CMK (cell line): Measurements from ENCODE around the gene SLC2A4.

ENCODE experiments used
- DNase-seq: peaks from one replicate; pipeline ENCODE4 v3.0.0-alpha.2; 2010; ENCODE audit warnings: low read depth

Gene SLC2A4

DNA sequence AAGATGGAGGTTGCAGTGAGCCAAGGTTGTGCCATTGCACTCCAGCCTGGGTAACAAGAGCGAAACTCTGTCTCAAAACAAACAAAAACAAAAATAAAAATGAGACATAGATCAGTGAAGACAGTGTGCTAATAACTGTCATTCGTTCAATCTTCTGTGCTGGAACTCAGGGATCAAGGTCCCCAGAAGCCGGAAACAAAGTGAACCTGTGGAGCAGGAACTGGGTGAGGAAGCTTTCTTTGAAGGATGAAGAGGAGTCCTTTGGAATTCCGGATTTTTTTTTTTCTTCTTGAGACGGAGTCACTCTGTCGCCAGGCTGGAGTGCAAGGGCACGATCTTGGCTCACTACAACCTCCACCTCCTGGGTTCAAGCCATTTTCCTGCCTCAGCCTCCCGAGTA is 2.1 kb upstream of the SLC2A4 start:
- DNase-seq = no peak

DNA sequence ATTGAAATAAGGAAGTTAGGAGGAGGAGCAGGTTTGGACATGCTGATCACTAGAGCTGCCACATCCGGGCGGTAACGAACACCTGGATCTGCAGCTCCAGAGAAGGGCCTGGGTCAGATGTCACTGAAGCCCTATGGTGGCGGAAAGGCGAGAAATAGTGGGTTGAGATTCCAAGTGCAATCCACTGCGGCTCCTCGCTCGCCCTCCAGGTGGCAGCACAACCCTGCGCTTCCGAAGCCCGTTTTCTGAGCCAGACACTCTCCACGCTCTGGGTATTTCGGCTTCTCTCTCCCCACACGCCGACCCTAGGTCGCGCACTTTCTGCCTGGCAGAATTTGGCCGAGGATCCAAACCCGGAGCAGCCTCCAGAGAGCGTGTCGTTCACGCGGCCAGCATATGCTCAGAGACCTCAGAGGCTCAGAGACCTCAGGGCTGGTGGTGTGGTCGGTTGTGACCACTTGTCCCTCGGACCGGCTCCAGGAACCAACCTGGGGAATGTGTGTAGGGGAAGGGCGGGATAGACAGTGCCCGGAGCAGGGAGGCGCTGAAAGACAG is 922 bp upstream of the SLC2A4 start:
- no peak for DNase-seq

DNA sequence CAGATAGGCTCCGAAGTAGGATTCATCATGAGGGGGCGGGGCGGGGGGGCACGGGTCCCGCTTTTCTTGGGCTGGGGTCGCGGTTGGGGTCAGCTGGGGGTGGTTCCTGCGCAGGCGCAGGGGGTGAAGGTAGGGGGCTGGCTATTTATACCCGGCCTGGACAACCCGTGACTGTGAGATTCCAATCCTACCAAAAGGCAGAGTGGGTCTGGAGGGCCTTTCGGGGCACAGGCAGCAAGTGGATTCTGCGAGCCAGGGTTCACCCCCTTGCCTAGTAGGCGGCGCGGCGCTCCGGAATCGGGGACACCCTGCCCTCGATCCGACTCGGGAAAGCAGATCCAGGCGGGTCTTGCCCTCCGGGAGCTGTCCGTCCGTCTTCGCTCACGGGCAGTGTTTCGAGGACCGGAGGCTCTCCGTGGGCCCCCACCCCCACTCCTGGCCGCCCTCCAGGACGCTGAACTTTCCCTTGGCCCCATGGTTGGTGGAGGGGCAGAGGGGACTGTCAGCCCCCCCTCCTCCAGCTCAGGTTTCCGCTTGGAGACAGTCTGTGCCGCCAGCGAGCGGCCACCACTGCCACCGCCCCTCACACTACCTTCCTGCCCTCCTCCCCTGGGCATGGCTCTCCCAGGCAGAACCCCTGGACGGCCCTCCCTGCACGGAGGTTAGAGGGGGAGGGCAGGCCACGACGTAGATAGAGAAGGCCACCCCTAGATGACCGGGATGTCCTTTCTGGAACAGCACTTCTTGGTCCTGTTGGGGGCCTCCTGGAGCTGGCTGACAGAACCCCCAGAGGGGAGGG is 634 bp downstream of the SLC2A4 start:
- no peak for DNase-seq

DNA sequence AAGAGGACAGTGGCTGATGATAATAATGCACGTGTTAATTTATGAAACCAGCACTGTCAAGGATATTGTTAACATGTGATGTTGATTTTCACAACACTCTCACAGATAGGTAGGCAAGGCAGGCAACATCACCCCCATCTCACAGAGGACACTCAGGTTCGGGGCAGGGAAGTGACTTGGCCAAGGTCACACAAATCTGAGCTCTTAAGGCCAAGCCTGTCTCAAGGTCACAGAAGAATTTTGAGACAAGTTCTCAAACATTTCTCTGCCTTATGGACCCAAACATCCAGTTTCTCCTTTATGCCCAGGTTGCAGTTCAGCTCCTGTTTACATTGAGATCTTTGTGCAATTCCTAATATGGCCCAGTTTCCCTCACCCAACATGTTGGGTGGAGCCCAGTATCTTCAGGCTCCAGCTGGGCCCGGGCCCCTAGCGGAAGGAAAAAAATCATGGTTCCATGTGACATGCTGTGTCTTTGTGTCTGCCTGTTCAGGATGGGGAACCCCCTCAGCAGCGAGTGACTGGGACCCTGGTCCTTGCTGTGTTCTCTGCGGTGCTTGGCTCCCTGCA is 1.3 kb downstream of the SLC2A4 start:
- DNase-seq = no peak

DNA sequence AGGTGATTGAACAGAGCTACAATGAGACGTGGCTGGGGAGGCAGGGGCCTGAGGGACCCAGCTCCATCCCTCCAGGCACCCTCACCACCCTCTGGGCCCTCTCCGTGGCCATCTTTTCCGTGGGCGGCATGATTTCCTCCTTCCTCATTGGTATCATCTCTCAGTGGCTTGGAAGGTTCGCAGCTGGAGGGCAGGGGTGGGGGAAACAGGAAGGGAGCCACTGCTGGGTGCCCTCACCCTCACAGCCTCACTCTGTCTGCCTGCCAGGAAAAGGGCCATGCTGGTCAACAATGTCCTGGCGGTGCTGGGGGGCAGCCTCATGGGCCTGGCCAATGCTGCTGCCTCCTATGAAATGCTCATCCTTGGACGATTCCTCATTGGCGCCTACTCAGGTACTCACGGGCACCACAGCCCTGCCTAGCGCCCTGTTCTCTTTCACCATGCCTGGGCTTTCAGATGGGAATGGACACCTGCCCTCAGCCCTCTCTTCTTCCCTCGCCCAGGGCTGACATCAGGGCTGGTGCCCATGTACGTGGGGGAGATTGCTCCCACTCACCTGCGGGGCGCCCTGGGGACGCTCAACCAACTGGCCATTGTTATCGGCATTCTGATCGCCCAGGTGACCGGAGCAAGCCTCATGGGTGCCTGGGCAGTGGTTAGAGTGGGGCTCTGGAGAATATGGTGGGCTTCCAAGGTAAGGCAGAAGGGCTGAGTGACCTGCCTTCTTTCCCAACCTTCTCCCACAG is 2.1 kb downstream of the SLC2A4 start:
- no peak for DNase-seq

DNA sequence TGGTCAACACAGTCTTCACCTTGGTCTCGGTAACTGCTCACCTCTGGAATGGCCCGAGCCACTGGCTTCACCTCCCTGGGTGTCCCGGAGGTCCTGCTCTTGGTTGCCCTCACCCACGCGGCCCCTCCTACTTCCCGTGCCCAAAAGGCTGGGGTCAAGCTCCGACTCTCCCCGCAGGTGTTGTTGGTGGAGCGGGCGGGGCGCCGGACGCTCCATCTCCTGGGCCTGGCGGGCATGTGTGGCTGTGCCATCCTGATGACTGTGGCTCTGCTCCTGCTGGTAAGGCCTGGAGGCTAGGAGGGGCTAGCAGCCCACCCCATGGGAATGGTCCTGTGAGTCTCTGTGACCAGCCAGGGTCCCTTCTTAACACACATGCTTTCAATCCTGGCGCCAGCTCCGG is 3.4 kb downstream of the SLC2A4 start:
- DNase-seq = no peak

DNA sequence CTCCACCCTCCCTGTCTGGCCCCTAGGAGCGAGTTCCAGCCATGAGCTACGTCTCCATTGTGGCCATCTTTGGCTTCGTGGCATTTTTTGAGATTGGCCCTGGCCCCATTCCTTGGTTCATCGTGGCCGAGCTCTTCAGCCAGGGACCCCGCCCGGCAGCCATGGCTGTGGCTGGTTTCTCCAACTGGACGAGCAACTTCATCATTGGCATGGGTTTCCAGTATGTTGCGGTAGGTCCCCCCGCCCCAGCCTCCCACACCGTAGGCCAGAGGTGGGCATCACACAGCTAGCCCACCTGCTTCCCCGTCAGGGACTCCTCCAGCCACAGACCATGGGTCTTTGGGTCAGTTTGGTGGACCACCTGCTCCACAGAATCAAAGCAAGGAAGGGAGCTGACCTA is 4.2 kb downstream of the SLC2A4 start:
- DNase-seq = no peak

DNA sequence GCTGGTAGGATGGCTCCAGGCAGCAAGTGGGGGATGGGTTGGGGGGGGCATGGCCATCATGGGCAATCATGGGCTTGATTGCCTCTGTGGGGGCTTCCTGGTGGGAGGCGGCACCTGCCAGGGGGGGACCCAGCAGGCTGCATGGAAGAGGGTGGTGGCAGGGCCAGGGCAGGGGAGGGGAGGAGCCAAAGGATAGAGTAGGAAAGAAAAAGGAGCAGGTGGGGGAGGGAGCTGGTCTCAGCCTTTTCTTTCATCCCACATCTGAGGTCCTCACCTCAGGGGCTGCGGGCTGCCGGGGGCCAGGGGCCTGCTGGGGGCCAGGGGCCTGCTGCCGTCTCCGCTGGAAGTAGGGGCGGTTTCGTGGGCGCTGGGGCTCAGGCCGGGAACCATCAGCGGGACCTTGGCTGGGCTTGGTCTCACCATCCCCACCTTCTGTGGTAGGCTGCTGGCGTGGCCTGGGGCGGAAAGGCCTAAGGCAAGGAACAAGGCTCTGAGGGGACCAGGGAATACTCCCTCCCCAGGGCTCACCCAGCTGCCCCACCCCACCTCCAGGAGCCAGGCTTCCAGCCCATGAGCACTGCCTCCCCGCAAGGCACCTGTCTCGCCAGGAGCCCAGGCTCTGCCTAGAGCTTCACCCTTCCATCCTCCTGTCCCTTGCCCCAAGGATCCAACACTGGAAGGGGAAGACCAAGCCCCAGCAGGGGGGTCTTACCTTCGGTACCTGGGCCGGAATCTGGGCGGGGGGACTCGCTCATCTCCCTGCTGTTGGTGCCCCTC is 7.9 kb downstream of the SLC2A4 start:
- no peak for DNase-seq

DNA sequence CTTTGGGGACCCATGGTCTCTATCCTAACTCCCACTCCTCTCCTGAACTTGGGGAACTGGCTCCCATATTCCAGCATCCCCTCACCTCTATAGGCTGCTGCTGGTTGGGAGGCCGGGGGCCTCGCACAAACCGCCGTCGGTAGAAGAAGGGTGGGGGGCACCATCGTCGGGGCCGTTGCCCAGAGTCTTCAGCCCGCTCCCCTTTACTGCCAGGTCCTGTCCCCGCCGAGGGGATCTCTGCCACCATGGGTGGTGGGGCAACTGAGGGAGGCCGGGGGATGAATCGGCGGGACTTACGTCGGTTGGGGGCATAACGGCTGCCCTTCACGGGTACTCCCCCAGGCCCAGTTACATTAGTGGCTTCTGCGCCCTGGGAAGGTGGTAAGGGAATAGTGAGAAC is 8.6 kb downstream of the SLC2A4 start:
- DNase-seq = no peak

DNA sequence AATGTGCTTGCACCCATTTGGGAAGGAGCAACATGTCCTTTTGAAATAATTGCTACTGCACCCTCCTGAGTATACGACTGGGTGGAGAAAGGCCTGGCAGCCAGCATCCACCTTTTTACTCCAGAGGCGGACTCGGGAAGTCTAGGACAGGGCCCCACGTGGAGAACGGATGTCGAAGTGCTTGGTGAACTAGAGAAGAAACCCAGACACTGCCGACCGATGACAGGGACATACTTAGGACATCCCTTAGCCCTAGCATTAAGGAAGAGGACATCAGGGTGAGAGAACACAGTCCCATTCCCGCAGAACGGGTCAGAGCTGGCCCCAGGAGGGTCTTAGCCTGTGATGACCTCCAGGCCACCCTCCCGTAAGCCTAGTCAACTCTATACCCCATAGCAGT is 9.2 kb downstream of the SLC2A4 start:
- DNase-seq = no peak

DNA sequence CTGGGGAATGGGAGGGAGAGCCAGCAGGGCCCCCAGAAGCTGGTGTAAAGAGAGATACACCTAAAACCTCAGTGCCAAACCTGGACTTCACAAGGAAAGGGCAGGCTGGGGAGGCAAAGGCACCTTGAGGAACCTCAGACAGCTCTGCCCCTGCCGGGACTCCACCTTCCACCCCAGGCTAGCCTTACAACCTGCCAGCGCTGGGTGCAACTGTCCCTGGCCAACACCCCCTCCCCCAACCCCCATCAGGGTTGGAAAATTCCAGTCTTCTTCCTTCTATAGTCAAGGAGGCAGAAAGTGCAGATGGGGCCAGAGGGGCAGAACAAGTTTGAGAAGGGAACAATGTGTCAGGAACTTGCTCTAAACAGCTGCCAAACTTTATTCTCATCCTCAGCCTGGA is 10.7 kb downstream of the SLC2A4 start:
- DNase-seq = no peak

DNA sequence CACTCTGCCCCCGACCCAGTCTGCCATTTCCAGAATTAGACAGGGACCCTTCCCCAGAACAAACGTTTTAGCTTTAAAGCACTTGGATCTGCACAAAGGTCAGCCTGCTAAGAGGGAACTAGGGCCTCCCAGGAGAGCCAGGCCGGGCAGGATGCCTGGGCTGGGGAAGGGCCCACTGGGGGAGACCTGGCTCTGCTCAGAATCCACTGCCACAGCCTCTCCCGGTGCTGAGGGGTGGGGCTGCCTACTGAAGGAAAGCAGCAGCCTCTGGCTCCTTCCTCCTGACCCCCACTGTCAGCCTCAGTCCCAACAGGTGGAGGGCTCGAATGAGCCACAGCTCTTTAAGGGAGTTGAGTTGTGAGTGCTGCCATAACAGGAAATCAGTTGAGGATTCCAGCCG is 11.2 kb downstream of the SLC2A4 start:
- DNase-seq = no peak

DNA sequence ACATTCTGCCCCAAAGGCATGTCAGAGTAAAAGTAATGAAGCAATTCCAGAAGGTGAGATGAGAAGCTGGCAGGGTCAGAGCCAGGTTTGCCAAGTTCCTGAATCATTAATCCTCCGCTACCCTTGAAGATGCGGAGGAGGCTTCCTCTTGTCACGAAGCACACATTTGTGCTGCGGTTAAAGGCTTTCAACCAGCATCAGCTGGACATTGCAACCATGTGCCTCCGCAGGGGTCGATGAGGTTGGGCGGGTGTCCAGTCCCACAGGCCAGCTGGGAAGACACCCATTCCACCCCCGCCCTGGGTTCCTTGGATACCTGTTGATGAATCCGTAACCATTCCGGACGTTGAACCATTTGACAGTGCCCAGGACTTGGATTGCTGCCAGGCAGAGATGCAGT is 11.6 kb downstream of the SLC2A4 start:
- no peak for DNase-seq

DNA sequence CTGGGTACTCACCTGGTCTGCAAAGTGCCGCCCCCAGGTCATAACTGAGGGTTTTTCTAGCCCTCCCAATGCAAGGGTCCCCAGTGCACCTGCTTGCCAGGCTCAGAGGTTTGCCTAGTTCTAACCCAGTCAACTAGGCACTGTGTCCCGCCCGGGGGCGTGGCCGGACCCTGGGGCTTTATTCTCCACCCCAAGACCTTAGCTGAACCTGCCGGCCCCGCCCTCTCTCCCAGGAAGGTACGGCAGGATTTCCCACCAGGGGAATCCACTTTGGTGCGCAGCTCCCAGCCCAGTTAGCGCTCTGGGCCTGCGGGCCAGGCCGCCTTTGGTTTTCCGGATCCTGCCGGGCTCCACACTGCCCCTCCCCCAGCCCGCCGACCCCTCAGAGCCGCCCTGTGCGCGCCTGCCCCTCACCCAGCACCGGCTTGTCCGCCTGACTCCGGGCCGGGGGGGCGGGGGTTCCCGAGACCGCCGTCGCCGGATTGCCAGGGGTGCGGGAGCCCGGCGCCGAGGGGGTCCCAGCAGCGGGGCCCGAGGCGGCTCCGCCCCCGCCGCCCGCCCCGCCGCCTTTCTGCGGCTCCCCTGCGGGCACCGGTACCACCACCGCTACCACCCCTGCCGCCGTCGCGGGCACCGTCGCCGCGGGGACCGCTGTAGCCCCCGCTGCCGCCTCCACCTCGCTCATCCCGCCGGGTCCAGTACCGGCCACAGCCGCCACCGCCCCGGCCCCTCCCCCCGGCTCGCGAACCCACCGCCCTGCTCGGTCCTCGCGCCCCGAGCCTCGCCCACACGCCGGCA is 12.5 kb downstream of the SLC2A4 start:
- DNase-seq = no peak

DNA sequence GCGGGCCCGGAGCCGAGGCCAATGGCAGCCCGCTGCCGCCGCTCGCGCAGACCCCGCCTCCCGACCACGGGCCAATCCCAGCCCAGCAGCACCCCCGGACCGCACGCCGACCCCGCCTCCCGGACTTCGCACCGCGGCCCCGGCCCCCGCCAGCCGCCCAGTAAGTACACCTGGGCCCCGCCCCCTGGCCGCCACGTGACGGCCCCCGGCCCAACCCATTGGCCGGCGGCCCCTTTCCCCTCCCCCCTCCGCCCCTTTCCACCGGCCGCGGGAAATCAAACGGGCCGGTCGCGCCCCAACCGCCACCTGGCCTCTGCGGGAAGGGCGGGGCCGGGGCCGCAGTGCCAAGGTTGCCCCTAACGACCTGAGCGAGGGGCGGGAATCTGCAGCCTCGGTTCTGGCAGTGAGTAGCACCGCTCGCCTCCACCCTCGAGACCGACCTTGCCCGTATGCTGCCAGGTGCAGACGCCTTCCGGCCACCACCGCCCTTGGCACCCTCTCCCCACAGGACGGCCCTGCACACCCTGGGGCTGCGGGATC is 13.2 kb downstream of the SLC2A4 start, which contains the start of gene YBX2:
Gene YBX2, minus strand, starts transcription at position 26 of the 540 bp plus-strand sequence. CDS start 139 bp downstream, outside the sequence.
- DNase-seq = no peak

DNA sequence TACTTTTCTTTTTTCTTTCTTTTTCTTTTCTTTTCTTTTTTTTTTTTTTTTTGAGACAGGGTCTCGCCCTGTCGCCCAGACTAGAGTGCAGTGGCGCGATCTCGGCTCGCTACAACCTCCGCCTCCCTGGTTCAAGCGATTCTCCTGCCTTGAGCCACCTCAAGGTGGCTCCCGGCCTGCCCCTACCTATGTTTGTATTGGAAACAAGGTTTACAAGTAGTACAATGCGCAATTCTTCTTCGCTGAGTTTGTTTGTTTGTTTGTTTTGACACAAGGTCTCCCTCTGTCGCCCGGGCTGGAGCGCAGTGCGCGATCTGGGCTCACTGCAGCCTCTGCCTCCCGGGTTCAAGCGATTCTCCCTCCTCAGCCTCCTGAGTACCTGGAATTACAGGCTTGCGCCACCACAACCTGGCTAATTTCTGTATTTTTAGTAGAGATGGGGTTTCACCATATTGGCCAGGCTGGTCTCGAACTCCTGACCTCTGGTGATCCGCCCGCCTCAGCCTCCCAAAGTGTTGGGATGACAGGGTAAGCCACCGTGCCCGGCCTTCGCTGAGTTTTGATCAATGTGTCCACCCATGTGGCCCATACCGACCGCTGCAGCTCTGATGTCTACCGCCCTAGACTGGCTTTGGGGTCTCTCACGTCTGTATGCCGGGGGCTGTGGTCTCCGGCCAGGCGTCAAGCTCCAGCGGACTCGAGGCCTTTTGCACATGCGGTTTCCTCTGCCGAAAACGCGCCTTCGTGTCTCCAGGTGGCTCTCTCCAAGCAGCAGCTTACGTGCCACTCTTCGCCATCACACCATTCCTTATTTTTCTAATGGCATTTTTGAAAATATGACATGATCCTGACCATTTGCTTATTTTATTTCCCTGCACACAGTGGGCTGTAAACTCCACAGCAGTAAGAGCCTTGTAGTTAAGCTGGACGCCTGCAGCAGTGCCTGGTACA is 14.0 kb downstream of the SLC2A4 start:
- DNase-seq = no peak

DNA sequence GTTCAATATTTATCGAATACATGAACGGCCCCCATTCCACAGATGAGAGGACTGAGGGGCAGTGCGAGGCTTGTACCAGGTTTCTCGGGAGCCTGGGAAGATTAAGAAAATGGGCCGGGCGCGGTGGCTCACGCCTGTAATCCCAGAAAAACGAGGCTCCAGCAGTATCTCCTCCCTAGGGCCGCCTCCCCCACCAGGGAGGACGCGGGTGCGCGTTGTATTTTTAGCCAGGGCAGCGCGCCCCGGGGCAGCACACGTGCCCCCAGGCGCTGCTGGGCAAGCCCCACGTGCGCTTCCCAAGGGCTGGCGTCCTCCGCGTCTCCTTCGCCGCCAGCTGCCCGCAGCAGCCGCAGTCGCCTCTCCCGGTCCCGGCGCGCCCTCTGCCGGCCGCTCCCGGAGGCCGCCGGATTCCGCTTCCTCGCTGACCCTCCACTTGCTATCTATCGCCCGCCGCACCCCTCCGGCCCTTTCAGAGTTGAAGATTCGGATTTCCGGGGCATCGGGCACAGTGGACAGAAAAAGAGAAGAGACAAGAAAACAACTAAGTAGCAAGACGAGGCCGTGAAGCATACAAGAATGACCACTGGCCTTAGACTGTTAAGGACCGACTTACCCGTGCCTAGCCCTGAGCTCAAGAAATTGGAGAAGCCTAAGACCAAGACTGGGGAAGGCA is 14.8 kb downstream of the SLC2A4 start:
- DNase-seq = no peak

DNA sequence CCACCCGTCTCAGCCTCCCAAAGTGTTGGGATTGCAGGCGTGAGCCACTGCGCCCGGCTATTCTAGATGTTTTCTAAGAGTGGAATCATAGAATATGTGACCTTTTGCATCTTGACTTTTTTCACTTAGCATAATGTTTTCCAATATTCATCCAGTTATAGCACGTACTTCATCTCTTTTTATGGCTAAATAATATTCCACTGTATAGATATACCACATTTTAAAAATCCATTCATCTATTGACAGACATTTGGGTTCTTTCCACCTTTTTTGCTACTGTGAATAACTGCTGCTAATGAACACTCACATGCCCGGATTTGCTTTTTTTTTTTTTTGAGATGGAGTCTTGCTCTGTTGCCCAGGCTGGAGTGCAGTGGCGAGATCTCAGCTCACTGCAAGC is 22.7 kb downstream of the SLC2A4 start:
- no peak for DNase-seq
